ENCODE results near the gene NKX6-2.
"Not testable (repeated sequence)": the region's sequence is repeated elsewhere in the genome, so short reads cannot be mapped to it uniquely, and the experiment has no call there.

NKX6-2 gene

DNA sequence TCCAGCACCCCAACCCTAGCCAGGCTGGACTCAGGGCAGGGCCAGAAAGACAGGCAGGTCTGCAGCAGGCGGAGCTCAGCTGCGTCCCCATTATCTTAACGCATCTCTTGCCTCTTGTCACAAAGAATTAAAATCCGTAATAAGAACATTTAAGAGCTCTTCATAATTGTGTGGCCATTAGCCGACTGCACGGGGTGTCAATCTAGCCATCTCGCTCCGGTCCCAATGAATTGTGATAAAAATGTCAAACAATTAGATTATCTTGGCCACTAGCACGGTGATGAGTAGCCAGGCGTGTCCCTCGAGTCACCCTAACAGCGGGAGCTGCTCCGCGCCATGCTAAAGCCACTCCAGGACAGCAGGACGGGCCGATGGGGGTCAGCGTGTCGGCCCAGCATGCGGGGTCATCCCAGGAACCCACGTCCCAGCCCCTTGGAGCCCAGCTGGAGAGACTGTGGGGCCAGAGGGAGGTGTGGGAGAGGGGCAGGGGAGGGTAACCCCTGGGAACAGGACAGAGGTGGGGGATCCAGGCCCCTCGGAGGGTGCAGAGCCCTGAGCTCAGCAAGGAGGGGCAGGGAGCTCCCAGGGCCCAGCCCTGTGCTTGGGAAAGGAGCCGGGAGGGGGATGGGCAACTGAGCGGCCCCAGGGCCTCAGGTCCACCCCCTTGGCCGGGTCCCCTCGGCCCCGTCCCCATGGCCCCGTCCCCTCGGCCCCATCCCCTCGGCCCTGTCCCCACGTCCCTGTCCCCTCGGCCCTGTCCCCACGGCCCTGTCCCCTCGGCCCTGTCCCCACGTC lies 17.7 kb upstream of the NKX6-2 start:
- H3K4me3 ChIP-seq (ENCODE audit: low read depth, low read length) = no peak overlapping the region
- TF ChIP-seq, protein P1, sequence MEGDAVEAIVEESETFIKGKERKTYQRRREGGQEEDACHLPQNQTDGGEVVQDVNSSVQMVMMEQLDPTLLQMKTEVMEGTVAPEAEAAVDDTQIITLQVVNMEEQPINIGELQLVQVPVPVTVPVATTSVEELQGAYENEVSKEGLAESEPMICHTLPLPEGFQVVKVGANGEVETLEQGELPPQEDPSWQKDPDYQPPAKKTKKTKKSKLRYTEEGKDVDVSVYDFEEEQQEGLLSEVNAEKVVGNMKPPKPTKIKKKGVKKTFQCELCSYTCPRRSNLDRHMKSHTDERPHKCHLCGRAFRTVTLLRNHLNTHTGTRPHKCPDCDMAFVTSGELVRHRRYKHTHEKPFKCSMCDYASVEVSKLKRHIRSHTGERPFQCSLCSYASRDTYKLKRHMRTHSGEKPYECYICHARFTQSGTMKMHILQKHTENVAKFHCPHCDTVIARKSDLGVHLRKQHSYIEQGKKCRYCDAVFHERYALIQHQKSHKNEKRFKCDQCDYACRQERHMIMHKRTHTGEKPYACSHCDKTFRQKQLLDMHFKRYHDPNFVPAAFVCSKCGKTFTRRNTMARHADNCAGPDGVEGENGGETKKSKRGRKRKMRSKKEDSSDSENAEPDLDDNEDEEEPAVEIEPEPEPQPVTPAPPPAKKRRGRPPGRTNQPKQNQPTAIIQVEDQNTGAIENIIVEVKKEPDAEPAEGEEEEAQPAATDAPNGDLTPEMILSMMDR (IDR thresholded peaks at IDR 0.05; ENCODE audit: insufficient read depth, low read depth, low read length, missing control alignments) = no peak
- no peak for DNase-seq (ENCODE audit: low read depth)

DNA sequence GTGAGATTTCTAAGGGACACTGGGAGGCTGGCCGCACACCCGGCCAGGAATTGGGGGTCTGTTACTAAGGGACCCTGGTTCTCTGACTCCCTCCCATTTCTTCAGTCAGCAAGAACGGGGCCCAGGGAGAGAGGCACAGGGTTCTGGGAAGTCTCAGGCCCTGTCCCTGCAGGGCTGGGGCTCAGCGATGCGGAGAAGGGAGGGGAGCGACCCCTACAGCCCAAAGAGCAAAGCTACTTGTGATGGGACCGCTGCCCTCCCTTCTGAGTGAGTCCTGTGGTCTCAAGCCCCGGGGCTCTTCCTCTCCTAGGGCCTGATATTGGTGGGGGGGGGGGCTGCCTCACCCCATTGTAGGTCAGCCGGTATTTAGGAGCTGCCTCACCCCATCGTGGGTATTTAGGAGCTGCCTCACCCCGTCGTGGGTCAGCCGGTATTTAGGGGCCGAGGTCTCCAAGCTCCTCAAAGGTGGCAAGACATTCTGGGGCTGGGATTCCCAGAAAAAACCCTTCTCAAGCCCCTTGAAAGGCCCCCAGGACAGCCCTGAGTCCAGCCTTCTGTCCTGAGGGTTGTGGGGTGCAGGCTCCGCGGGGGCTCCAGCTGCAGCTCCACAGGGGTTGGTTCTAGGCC lies 16.9 kb upstream of the NKX6-2 start:
- no peak overlapping the region for H3K4me3 ChIP-seq (ENCODE audit: low read depth, low read length)
- TF ChIP-seq, protein P1 (IDR thresholded peaks at IDR 0.05; ENCODE audit: insufficient read depth, low read depth, low read length, missing control alignments) = no peak
- no peak for DNase-seq (ENCODE audit: low read depth)

DNA sequence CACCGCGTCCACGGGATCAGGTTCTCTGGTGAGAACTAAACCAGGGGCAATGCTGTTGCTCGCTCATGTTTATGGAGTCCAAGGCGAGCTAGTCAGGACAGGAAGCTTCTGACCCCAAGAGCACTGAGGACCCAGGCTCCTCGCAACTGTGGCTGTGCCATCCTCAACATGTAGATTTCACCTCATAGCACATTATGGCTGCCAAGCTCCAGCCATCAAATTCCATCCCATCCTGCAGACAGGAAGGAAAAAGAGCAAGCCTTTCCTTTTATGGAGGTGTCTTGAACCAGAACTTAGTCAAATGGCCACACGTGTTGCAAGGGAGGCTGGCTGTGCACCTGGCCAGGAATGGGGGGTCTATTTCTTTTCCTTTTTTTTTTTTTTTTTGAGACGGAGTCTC lies 16.1 kb upstream of the NKX6-2 start:
- DNase-seq (ENCODE audit: low read depth) = no peak
- H3K4me3 ChIP-seq (ENCODE audit: low read depth, low read length) = no peak overlapping the region
- TF ChIP-seq, protein P1 (IDR thresholded peaks at IDR 0.05; ENCODE audit: insufficient read depth, low read depth, low read length, missing control alignments) = no peak

DNA sequence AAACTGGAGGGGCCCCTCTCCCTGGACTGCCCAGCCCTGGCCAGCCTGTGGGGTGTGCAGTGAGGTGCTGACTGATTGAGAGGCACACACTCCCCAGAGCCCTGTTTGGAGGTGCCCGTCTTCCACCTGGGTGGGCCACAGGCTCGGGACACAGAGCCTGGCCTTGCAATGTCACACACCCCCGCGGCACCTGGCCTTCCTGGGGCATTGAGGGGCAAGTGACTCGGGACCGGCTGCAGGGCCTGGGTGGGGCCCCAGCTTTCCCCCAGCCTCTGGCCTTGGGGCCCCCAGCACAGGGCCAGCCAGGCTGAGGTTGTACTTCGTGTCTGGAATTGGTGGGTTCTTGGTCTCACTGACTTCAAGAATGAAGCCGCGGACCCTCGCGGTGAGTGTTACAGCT lies 13.9 kb upstream of the NKX6-2 start:
- no peak overlapping the region for H3K4me3 ChIP-seq (ENCODE audit: low read depth, low read length)
- DNase-seq (ENCODE audit: low read depth) = no peak
- TF ChIP-seq, protein P1 (IDR thresholded peaks at IDR 0.05; ENCODE audit: insufficient read depth, low read depth, low read length, missing control alignments) = no peak

DNA sequence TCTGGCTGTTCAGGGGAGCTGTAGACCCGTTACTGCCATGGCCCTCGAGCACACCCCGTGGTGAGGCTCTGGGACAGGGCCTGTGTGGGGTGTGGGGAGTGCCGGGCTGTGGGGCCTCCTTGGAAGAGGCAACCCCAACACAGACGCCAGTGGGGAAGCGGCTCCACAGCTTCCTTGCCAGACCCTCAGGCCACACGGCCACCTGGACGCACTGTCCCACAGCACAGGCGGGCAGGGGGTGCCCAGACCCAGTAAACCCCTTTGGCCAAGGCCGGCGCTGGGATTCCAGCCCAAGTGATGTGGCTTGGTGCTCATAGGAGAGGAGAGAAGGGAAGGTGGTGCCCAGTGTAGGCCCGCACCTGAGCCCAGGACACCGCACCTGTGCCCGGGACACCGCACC lies 12.9 kb upstream of the NKX6-2 start:
- DNase-seq (ENCODE audit: low read depth) = no peak
- TF ChIP-seq, protein P1 (IDR thresholded peaks at IDR 0.05; ENCODE audit: insufficient read depth, low read depth, low read length, missing control alignments) = no peak
- H3K4me3 ChIP-seq (ENCODE audit: low read depth, low read length) = no peak overlapping the region

DNA sequence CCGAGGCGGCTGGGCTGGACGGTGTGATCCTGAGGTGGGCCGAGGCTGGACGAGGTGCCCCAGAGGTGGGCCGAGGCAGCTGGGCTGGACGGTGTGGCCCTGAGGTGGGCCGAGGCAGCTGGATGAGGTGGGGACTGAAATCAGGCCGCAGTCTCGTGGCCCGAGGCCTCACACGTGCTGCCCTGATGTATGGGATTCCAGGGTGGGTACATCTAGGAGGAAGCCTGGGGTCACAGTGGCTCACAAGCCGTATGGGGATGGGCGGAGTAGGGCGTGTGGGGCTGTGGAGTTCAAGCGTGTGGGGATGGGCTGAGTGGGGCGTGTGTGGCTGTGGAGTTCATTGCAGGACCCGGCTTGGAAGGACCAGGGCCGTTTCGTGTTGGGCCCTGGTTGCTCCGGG lies 12.5 kb upstream of the NKX6-2 start:
- H3K4me3 ChIP-seq (ENCODE audit: low read depth, low read length) = no peak overlapping the region
- TF ChIP-seq, protein P1 (IDR thresholded peaks at IDR 0.05; ENCODE audit: insufficient read depth, low read depth, low read length, missing control alignments) = no peak
- DNase-seq (ENCODE audit: low read depth) = no peak

DNA sequence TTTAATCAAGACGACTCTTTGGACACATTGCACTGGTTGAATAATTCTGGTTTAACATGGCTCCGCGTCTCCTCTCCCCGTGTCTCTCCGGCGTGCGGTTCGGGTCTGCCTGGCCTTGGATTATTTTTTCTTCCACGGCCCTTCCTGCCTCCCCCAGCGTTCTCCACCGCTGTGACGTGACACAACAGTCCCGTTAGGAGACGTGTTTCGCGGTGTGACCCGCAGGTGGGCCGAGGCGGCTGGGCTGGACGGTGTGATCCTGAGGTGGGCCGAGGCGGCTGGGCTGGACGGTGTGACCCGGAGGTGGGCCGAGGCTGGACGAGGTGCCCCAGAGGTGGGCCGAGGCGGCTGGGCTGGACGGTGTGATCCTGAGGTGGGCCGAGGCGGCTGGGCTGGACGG lies 12.0 kb upstream of the NKX6-2 start:
- not testable (repeated sequence) for DNase-seq (ENCODE audit: low read depth); H3K4me3 ChIP-seq (ENCODE audit: low read depth, low read length)

All from GM12865 (cell line).